GM12878 (cell line): ENCODE results near the gene MBOAT7.
A peak's percentile ranks its signal among the peaks of the same experiment; 100 is the strongest.

Experiments
- EZH2 ChIP-seq: IDR thresholded peaks from 2 replicates; pipeline ENCODE4 v1.6.1; 2012; ENCODE audit warnings: low read depth, mild to moderate bottlenecking, control low read depth, inconsistent platforms, low read length, borderline replicate concordance; ENCODE audit not compliant: control insufficient read depth
- RAD21 ChIP-seq: IDR thresholded peaks from 2 replicates; pipeline ENCODE4 v1.6.1; 2011; ENCODE audit warnings: mild to moderate bottlenecking, low read depth, low read length, moderate library complexity; ENCODE audit not compliant: insufficient read depth
- SIN3A ChIP-seq: IDR thresholded peaks from 2 replicates; pipeline ENCODE4 v1.6.1; 2012; ENCODE audit warnings: low read depth, low read length, improper control_type of control experiment
- TCF7 ChIP-seq: IDR thresholded peaks from 2 replicates; pipeline ENCODE4 v1.6.1; 2014; ENCODE audit warnings: antibody characterized with exemption, borderline replicate concordance
- TF ChIP-seq, protein P1 (sequence below), 3 experiments: IDR thresholded peaks in 2 of 3; conservative IDR thresholded peaks in 1 of 3; 2 replicates each; pipeline ENCODE4 v1.5.1; 2011; ENCODE audit warnings: low read depth in 3 of 3, low read length in 3 of 3, mild to moderate bottlenecking in 3 of 3, control low read depth in 2 of 3, moderate library complexity in 2 of 3, inconsistent platforms in 1 of 3, mixed read lengths in 1 of 3; ENCODE audit not compliant: control insufficient read depth in 2 of 3, insufficient read depth in 1 of 3; ENCODE audit errors: extremely low read depth in 1 of 3
- TF ChIP-seq, protein P2 (sequence below): IDR thresholded peaks from 2 replicates; pipeline ENCODE4 v1.6.1; 2011; ENCODE audit warnings: low read depth, mild to moderate bottlenecking, low read length, moderate library complexity, borderline replicate concordance; ENCODE audit errors: extremely low read depth

DNA sequence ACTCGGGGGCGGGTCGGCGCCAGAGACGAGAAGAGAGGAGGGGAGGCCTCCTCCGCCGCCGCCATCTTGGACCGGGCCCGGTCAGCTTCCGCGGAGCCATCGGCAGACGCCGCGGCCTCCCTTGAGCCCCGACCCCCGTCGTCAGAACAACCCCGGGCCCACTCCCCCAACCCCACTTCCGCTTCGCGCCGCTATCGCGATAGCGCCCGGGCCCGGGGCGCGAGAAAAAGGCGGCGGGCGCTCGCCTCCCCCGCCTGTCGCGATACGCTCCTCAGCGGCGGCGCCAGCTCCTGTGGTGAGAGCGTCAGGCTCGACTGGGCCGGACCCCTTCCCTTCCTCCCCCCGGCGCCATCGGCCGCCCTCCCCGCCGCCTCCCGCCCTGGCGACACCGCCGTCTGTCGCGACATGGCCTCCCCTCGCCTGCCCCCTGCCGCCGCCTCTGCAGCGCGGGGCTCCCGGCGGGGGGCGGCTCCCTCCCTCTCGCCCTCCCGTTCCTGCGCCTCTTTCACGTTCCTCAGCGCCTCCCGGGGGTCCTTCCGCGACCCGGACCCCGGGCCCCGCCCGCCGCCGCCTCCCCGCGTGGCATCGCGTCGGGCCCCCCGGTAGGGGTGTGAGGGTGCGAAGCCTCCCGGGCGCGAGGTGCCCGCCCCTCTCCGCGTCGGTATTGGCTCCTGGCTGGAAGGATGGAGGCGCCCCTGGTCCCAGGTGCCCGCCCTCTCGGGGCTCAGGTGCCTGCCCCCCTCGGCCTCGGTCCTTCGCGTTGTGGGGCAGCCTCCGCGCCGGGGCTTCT lies 51.5 kb downstream of the MBOAT7 start, which contains the start of gene CNOT3:
- TF ChIP-seq, protein P1, sequence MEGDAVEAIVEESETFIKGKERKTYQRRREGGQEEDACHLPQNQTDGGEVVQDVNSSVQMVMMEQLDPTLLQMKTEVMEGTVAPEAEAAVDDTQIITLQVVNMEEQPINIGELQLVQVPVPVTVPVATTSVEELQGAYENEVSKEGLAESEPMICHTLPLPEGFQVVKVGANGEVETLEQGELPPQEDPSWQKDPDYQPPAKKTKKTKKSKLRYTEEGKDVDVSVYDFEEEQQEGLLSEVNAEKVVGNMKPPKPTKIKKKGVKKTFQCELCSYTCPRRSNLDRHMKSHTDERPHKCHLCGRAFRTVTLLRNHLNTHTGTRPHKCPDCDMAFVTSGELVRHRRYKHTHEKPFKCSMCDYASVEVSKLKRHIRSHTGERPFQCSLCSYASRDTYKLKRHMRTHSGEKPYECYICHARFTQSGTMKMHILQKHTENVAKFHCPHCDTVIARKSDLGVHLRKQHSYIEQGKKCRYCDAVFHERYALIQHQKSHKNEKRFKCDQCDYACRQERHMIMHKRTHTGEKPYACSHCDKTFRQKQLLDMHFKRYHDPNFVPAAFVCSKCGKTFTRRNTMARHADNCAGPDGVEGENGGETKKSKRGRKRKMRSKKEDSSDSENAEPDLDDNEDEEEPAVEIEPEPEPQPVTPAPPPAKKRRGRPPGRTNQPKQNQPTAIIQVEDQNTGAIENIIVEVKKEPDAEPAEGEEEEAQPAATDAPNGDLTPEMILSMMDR (IDR thresholded peaks at IDR 0.05 in 2 of 3, conservative IDR thresholded peaks at IDR 0.05 in 1 of 3; ENCODE audit: control insufficient read depth in 2 of 3, extremely low read depth in 1 of 3, insufficient read depth in 1 of 3, low read depth in 3 of 3, low read length in 3 of 3) = no peak
- TF ChIP-seq EZH2 (no peak), SIN3A (peak; percentile 6; the same call in 1 of the 2 replicates), TCF7 (no peak), RAD21 (no peak)
- TF ChIP-seq, protein P2, sequence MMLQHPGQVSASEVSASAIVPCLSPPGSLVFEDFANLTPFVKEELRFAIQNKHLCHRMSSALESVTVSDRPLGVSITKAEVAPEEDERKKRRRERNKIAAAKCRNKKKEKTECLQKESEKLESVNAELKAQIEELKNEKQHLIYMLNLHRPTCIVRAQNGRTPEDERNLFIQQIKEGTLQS = no peak
